Hematopoietic multipotent progenitor cell treated with erythropoietin and hydrocortisone succinate and interleukin-3 and kit ligand, for 17 days (in vitro differentiated cells): ENCODE results near the gene GPNMB.

Experiments
- DNase-seq: peaks from one replicate; pipeline ENCODE4 v3.0.0-alpha.2; 2015; ENCODE audit warnings: low spot score

GPNMB gene

GRCh38 chr7:23273141-23273599 lies 26.6 kb downstream of the GPNMB start:
- peak; percentile 88 for DNase-seq

- DNase-seq: no peak
Observed at GRCh38 chr7:23275912-23276311, 29.3 kb downstream of the GPNMB start.

- DNase-seq: no peak
Observed at GRCh38 chr7:23276376-23276775, 29.8 kb downstream of the GPNMB start.

- no peak for DNase-seq
Observed at GRCh38 chr7:23276947-23277346, 30.4 kb downstream of the GPNMB start.

GRCh38 chr7:23277359-23277989 lies 30.9 kb downstream of the GPNMB start:
- peak; percentile 69 for DNase-seq

GRCh38 chr7:23279819-23280525 lies 33.4 kb downstream of the GPNMB start:
- no peak for DNase-seq

GRCh38 chr7:23283086-23283485 lies 36.5 kb downstream of the GPNMB start:
- no peak for DNase-seq

- DNase-seq: no peak
Observed at GRCh38 chr7:23284871-23285270, 38.3 kb downstream of the GPNMB start.

- DNase-seq: no peak
Observed at GRCh38 chr7:23285657-23286646, 39.4 kb downstream of the GPNMB start.

- DNase-seq: no peak
Observed at GRCh38 chr7:23287612-23288011, 41.0 kb downstream of the GPNMB start.

GRCh38 chr7:23290993-23291392 lies 44.4 kb downstream of the GPNMB start:
- no peak for DNase-seq

- no peak for DNase-seq
Observed at GRCh38 chr7:23291957-23292560, 45.5 kb downstream of the GPNMB start.

GRCh38 chr7:23292623-23293022 lies 46.0 kb downstream of the GPNMB start:
- DNase-seq: no peak

- DNase-seq: no peak
Observed at GRCh38 chr7:23293500-23294073, 47.0 kb downstream of the GPNMB start.

GRCh38 chr7:23294549-23295400 lies 48.2 kb downstream of the GPNMB start:
- no peak for DNase-seq

- no peak for DNase-seq
Observed at GRCh38 chr7:23295401-23295697, 48.8 kb downstream of the GPNMB start.

- DNase-seq: no peak
Observed at GRCh38 chr7:23298141-23298881, 51.7 kb downstream of the GPNMB start.

GRCh38 chr7:23298885-23299769 lies 52.6 kb downstream of the GPNMB start, which contains the start of gene MALSU1:
Gene MALSU1, plus strand, starts transcription at chr7:23299339. Its CDS starts 14 bp downstream, at chr7:23299353.
- DNase-seq: peak; percentile 95

GRCh38 chr7:23299770-23300300 lies 53.3 kb downstream of the GPNMB start:
- no peak for DNase-seq
